Heart right ventricle (tissue), 16 donors: ENCODE measurements around the gene FBXO33. TPM values are rescaled to one million over a fixed set of nuclear protein-coding genes. Genes with fewer than 3 reads are reported as not detected.

Experiments
- ATAC-seq, 8 donors: fragments of 200-7000 bp; cut with Tn5 transposase; one replicate each; pipeline ENCODE4 v1.9.1; 2020; ENCODE audit warnings: mild to moderate bottlenecking in 8 of 8, moderate library complexity in 8 of 8, moderate number of reproducible peaks in 1 of 8
- DNase-seq, 2 donors: peaks; one replicate each; pipeline ENCODE4 v3.0.0-alpha.2; 2020
- H3K27ac ChIP-seq, 10 donors: fragments of 200-600 bp; sonication (generic) in 2 of 10; one replicate each; pipeline versions ENCODE4 v1.5.0 to v1.8.0; 2020 to 2022; ENCODE audit warnings: mild to moderate bottlenecking in 3 of 10
- H3K27me3 ChIP-seq, 7 donors: fragments of 200-600 bp; one replicate each; pipeline ENCODE4 v1.8.0; 2021 to 2022; ENCODE audit warnings: mild to moderate bottlenecking in 2 of 7
- H3K36me3 ChIP-seq, 9 donors: fragments of 200-600 bp; sonication (generic) in 1 of 9; one replicate each; pipeline versions ENCODE4 v1.5.0 to v1.8.0; 2020 to 2022; ENCODE audit warnings: mild to moderate bottlenecking in 2 of 9
- H3K4me1 ChIP-seq, 9 donors: fragments of 200-600 bp; sonication (generic) in 1 of 9; one replicate each; pipeline versions ENCODE4 v1.5.0 to v1.8.0; 2020 to 2022; ENCODE audit warnings: mild to moderate bottlenecking in 4 of 9
- H3K4me3 ChIP-seq, 10 donors: fragments of 200-600 bp; sonication (generic) in 2 of 10; one replicate each; pipeline versions ENCODE4 v1.5.0 to v1.8.0; 2020 to 2022; ENCODE audit warnings: mild to moderate bottlenecking in 7 of 10, moderate library complexity in 2 of 10
- H3K9me3 ChIP-seq, 11 donors: fragments of 200-600 bp in 10 of 11; sonication (generic) in 2 of 11; one replicate each; pipeline versions ENCODE4 v1.5.0 to v1.8.0; 2013 to 2022; ENCODE audit warnings: mild to moderate bottlenecking in 2 of 11, control low read depth in 1 of 11, moderate library complexity in 1 of 11
- CTCF ChIP-seq, 9 donors: fragments of 200-600 bp; sonication (generic) in 2 of 9; IDR thresholded peaks; one replicate each; pipeline versions ENCODE4 v1.5.0 to v1.8.0; 2021 to 2022; ENCODE audit warnings: antibody characterized with exemption in 9 of 9, mild to moderate bottlenecking in 5 of 9, moderate library complexity in 1 of 9
- WGBS, 2 donors: extraction: QIAGEN DNeasy Blood & Tissue Kit; methylation state at CpG; one replicate each; pipeline ENCODE4 v1.1.7; 2013; ENCODE audit warnings: inconsistent platforms in 1 of 2; 5-methylcytosine and 5-hydroxymethylcytosine counted together
- intact Hi-C, 10 donors: fragments of 100-400 bp; cut with DNase I; formaldehyde crosslinking; loops; one replicate each; pipeline versions ENCODE4 v1.11.1 to v1.14.2; 2022
- polyA plus RNA-seq, 2 donors: library from polyadenylated mRNA; stranded (reverse); fragments of 200-250 nt; gene quantifications; one replicate each; pipeline ENCODE4 v1.2.3, GENCODE V29; 2013
- total RNA-seq, 10 donors: library from RNA; stranded (reverse); fragmentation: NEBNext Ultra II Directional in 3 of 10; extraction: Animal tissue kit (Norgen Biotek cat#: 25700) in 3 of 10; gene quantifications; one replicate each; pipeline versions ENCODE4 v1.2.1 to v1.2.4, GENCODE V29; 2021 to 2023
- donor health status: Arrhythmogenic right ventricular cardiomyopathy.
- donor health status: ischemic (EF 13 %, LVEDD 7.1; RV severe dilation, severe dysfunction).
- donor health status: healthy with polysubstance abuse.
- donor health status: DM: no; HTN: yes; CAD: no.
- donor health status: DM: no; HTN: no; CAD: no.
- donor health status: ischemic (EF 25% LVEDD 6.9; RV normal size, moderate dysfunction).
- donor health status: ischemic (EF 25% LVEDD 5.7; RV mildly dilated, moderate dysfunction).
- donor health status: healthy.
- donor health status: DM: yes; HTN: yes; CAD: no.
- donor health status: Ischemic cardiomyopathy.
- donor health status: ischemic (EF 35%, LVEDD 5.7; RV mildly dilated, moderate dysfunction).
- donor health status: nonischemic (EF 11% LVEDD 7.7; RV severe dilation, severe dysfunction).
- donor health status: DM: yes; HTN: yes; CAD: no.
- donor health status: PGD.
- donor health status: ischemic (EF 29% LVEDD 5.4; RV normal size, mild dysfunction).
- donor health status: nonischemic (EF 23%, LVEDD 6.1; RV moderate dilation, normal function).

FBXO33 gene
- total and polyA plus RNA-seq, 12 donors: 2.8 to 6.8 (median 4.8) TPM

DNA sequence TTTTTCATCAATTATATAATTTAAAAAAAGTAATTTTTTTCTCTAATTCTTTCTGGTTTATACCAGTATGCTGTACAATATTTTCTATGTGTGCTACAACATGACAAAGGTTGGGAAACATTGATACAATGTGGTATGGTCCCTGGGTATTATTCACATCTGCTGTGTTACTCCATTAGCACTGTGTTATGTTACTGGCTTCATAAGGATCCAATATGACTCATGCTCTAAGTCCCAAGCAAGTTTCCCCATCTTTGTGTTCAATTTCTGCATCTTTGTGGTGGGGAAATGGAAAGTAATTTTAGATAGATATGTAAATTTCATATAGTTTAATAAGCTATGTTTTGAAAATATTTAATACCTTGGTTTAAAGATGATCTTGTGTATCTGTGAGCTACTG lies 35.8 kb downstream of the FBXO33 start:
- no peak for ATAC-seq

GRCh38 chr14:39395555-39396254 lies 36.5 kb downstream of the FBXO33 start:
- Histone ChIP-seq H3K9me3 (no peaks in the 10 kb centered on the region), H3K27ac (no peak overlapping the region), H3K36me3 (peaks cover 0 to 77% (median 0%) of the 10 kb centered on the region in 9 donors), H3K4me1 (peaks cover 0 to 13% (median 0%) of the 10 kb centered on the region in 9 donors), H3K27me3 (no peaks in the 10 kb centered on the region), H3K4me3 (no peak overlapping the region)
- 67 to 75% methylated on average over 3 to 4 of the region's 4 CpGs for WGBS, 2 donors
- DNase-seq (no peak), ATAC-seq (peak in 3 of 8 donors; percentile 24 to 62 (median 53))
- TF ChIP-seq CTCF (IDR thresholded peaks at IDR 0.05): no peak
- intact Hi-C loops: no loop called here

More for the DNA sequence above, 35.8 kb downstream of the FBXO33 start:
- no peak overlapping the region for H3K4me3 ChIP-seq
- H3K27me3 ChIP-seq: no peaks in the 10 kb centered on the region
- no peak for DNase-seq
- H3K27ac ChIP-seq: no peak overlapping the region
- intact Hi-C loops: no loop called here
- H3K4me1 ChIP-seq: peaks cover 0 to 13% (median 0%) of the 10 kb centered on the region in 9 donors
- peaks cover 0 to 84% (median 0%) of the 10 kb centered on the region in 9 donors for H3K36me3 ChIP-seq
- TF ChIP-seq CTCF (IDR thresholded peaks at IDR 0.05): no peak
- no peaks in the 10 kb centered on the region for H3K9me3 ChIP-seq

DNA sequence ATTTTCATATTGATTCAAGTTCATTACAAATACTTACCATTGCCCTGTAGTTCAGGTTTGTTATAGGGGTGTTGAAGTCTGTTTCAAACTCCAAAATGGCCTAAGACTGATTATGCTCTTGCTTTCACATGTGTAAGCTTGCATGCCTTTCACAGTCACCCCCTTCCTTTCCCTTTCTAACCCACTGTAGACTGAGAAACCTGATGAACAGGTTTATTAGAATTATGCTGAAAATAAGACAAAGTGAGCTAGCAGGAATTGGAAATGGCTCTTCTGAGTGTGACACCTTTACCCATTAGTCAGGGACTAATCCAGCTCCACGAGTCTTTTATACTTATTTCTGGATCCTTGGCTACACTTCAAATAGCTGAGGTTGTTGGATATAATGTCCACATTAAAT lies 38.9 kb downstream of the FBXO33 start:
- 39 to 52% methylated on average over 1 of the region's 1 CpG for WGBS, 2 donors
- no peak for TF ChIP-seq CTCF (IDR thresholded peaks at IDR 0.05)

DNA sequence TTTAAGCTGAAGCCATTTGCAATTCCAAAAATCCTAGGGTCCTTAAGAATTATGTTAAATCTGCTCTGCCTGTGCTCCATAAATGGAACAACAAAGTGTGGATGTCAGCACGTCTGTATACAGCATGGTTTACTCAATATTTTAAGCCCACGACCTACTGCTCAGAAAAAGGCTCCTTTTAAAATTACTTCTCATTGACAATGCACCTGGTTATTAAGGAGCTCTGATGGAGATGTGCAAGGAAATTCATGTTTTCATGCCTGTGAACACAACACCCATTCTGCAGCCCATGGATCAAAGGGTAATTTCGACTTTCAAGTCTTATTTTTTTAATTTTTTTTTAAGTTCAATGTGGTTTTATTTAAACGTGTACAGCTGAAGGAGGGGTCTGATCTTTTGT lies 48.1 kb downstream of the FBXO33 start:
- Histone ChIP-seq H3K9me3 (no peaks in the 10 kb centered on the region), H3K4me3 (no peak overlapping the region), H3K36me3 (peaks cover 0 to 9% (median 0%) of the 10 kb centered on the region in 9 donors), H3K27ac (no peak overlapping the region), H3K4me1 (peaks cover 0 to 9% (median 0%) of the 10 kb centered on the region in 9 donors), H3K27me3 (no peaks in the 10 kb centered on the region)
- TF ChIP-seq CTCF (IDR thresholded peaks at IDR 0.05): no peak
- intact Hi-C loops: no loop called here
- whole genome bisulfite sequencing, 2 donors: 89 to 90% methylated on average over 4 of the region's 4 CpGs
- ATAC-seq (no peak), DNase-seq (no peak)

More for the DNA sequence above, 38.9 kb downstream of the FBXO33 start:
- Histone ChIP-seq H3K27ac (no peak overlapping the region), H3K9me3 (no peaks in the 10 kb centered on the region), H3K36me3 (peaks cover 0 to 53% (median 0%) of the 10 kb centered on the region in 9 donors), H3K4me1 (peaks cover 0 to 17% (median 0%) of the 10 kb centered on the region in 9 donors), H3K4me3 (no peak overlapping the region), H3K27me3 (no peaks in the 10 kb centered on the region)
- intact Hi-C loops: no loop called here
- ATAC-seq (no peak), DNase-seq (no peak)
